Measurements from ENCODE around the gene SORD.

SORD gene

GRCh38 chr15:45118131-45118588 lies 95.2 kb downstream of the SORD start:
- DNase-seq, result peak; percentile 84 to 85

GRCh38 chr15:45118996-45119395 lies 96.0 kb downstream of the SORD start:
- no peak for DNase-seq

GRCh38 chr15:45120081-45120972 lies 97.3 kb downstream of the SORD start:
- no peak for DNase-seq

GRCh38 chr15:45121020-45121419 lies 98.0 kb downstream of the SORD start:
- DNase-seq, result no peak

DNA sequence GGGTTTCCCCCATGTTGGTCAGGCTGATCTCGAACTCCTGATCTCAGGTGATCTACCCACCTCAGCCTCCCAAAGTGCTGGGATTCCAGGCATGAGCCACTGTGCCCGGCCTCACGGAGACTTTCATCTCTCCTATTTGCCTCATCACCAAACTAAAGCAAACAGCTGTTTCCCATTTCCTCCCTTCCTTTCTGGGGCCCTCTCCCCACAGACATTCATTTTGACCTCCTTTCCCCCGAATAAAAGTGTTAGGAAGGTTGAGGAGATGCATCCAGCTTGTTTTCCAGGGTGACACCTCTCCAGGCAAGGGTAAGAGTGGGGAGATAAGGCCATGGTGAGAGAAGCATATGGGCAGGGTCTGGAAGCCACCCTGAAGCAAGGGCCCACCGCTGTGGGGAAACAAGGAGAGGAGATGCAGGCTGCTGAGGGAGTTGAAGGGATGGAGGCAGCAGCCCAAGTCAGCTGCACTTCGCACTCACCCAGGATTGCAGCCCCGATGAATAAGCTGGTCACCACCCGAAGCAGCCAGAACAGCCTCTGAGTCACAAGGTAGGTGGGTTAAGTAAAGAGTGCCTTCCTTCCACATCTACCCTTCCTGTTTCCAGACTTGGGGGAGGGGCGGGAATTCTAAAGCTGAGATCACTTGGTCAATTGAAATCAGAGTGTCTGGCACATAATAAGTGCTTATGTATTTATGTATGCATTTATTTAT lies 98.9 kb downstream of the SORD start:
- DNase-seq, result no peak

DNA sequence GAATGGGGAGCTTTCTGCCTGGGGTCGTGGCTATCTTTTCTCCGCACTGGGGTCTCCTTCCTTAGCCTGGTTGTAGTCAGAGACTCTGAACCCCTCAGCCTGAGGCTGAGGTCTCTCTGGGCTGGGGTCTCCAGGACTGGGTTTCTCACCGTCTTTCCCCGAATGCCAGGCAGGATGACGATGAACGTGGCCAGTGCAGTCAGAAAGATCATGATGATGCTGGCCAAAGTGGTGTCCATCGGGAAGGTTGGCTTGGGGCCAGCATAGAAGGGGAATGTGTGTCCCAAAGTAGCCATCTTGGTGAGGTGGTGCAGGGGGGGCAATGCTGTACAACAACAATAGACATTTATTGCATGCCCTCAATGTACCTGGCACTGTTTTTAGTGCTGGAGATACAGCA lies 99.7 kb downstream of the SORD start:
- no peak for DNase-seq

DNA sequence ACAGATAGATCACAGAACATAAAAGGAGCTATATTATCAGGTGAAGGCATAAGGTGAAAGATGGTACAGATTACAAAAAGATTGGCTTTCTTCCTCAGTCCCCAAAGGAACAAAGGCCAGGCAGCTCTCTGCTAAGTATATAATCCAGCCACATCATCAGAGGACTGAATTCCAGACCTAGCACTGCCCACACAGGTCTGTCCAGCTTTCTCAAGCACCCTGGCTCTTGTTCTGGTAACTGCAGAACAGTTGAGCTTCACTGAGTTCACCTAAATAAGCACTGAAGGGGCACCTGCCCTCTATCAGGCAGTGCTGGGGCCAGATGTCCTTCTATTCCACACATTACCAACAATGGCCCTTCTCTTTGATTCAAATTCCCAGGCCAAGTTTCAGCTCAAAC lies 100.4 kb downstream of the SORD start:
- no peak for DNase-seq

GRCh38 chr15:45126535-45127158 lies 103.7 kb downstream of the SORD start:
- peak; percentile 41 to 61 for DNase-seq
